Measurements from ENCODE around the gene KCNQ1. TPM values are rescaled to one million over a fixed set of nuclear protein-coding genes. Genes with fewer than 3 reads are reported as not detected.

The KCNQ1 gene
- total RNA-seq, 2 experiments from 2014 or later, result 4.3 to 9.2 TPM

DNA sequence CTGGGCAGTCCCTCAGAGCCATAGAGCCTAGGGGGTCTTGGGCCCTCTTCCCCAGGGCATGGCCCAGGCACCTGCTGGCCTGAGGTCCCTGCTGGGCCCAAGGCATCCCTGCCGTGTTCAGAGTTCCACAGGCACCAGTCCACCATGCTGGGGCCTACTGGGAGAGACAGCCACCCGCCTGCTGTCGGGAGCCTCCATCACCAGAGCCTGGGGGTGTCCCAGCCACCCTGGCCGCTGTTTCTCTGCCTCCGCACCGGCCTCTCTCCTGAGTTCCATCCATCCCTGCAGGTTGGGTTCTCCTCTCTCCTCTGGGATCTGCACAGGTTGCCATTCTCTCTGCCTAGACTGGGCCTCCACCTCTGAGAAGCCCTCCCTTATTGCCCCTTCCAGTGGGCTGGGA, 68.6 kb downstream of the KCNQ1 start:
- Mint-ChIP-seq H3K36me3 (no peaks in the 10 kb centered on the region), H3K9me3 (ENCODE audit: low read depth) (no peaks in the 10 kb centered on the region), H3K4me1 (peaks cover 7% of the 10 kb centered on the region), H3K27me3 (no peaks in the 10 kb centered on the region), H3K4me3 (no peak overlapping the region), H3K27ac (peak overlapping the region; percentile 31)
- ATAC-seq, result no peak
- CTCF ChIA-PET, result no interaction called here
- DNase-seq, result peak; percentile 25

- Mint-ChIP-seq H3K4me3 (no peak overlapping the region), H3K9me3 (ENCODE audit: low read depth) (no peaks in the 10 kb centered on the region), H3K36me3 (no peaks in the 10 kb centered on the region), H3K27ac (no peak overlapping the region), H3K27me3 (no peaks in the 10 kb centered on the region), H3K4me1 (no peaks in the 10 kb centered on the region)
- peak; percentile 34 for DNase-seq
- no peak for ATAC-seq
- CTCF ChIA-PET, result no interaction called here
Observed at GRCh38 chr11:2515401-2516275, 70.8 kb downstream of the KCNQ1 start.

GRCh38 chr11:2516276-2517015, 71.6 kb downstream of the KCNQ1 start:
- no peak overlapping the region for H3K27ac Mint-ChIP-seq
- ATAC-seq (no peak), DNase-seq (peak; percentile 22)
- CTCF ChIA-PET, result interaction anchor here (1.5 kb wide), 1 partner anchor 96 kb away, joined by 3 read pairs; no protein-coding TSS in a partner anchor
- no peak overlapping the region for H3K4me3 Mint-ChIP-seq
- H3K27me3 Mint-ChIP-seq, result no peaks in the 10 kb centered on the region
- no peaks in the 10 kb centered on the region for H3K4me1 Mint-ChIP-seq
- no peaks in the 10 kb centered on the region for H3K9me3 Mint-ChIP-seq (ENCODE audit: low read depth)
- H3K36me3 Mint-ChIP-seq, result no peaks in the 10 kb centered on the region

DNA sequence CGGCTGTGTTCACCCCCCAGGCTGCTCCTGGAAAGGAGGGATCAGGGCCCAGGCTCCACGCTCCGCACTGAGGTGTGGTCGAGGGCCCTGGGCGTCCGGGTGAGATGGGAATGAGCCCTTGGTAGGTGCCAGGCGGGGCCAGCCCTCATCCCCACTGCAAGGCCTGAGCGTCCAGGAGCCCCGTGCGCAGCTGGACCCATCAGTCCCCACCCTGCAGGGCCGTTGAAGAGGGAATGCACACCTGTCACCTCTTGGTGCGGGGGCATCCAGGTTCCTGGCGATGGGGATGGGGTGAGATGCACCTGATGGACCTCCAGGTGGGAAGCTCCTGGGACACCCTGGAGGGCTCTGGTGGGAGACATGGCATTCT, 72.2 kb downstream of the KCNQ1 start:
- Mint-ChIP-seq H3K4me3 (no peak overlapping the region), H3K9me3 (ENCODE audit: low read depth) (no peaks in the 10 kb centered on the region), H3K27me3 (no peaks in the 10 kb centered on the region), H3K4me1 (no peaks in the 10 kb centered on the region), H3K27ac (no peak overlapping the region), H3K36me3 (no peaks in the 10 kb centered on the region)
- CTCF ChIA-PET, result interaction anchor here (1.2 to 1.5 kb wide), 2 partner anchors 15 to 96 kb away, joined by 3 read pairs; no protein-coding TSS in a partner anchor
- ATAC-seq (no peak), DNase-seq (peak; percentile 31)

DNA sequence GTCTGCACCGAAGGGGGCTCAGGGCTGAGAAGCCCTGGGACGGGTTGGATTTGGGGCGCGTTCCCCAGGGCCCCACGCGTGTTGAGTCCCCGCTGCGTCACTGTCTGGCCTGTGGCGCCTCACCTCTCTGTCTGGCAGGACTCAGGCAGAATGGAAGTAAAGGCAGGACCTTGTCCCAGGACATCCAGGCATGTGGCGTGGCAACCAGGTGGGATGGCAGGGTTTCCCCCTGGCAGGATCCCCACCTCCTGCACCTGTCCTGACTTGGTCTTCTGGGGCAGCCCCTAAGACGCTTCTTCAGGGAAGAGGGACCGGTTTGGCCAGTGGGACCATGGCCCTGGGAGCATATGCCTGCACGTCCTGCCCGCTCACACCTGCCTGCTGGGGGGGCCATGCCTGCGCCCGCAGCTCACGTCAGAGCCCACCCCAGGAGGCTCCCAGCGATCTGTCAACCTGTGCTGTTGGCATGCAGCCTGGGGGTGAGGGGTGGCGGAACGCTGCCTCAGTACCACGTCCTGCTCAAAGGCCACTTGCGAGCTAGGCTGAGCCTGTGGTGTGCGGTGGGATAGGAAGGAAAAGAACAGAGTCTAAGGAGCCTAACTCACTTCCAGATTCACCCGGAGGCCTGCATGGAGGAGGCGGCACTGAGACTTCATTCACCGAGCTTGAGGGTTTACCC, 72.7 kb downstream of the KCNQ1 start:
- DNase-seq, result no peak
- H3K36me3 Mint-ChIP-seq, result no peaks in the 10 kb centered on the region
- no peaks in the 10 kb centered on the region for H3K4me1 Mint-ChIP-seq
- H3K9me3 Mint-ChIP-seq (ENCODE audit: low read depth), result no peaks in the 10 kb centered on the region
- no peaks in the 10 kb centered on the region for H3K27me3 Mint-ChIP-seq
- no peak overlapping the region for H3K4me3 Mint-ChIP-seq
- CTCF ChIA-PET, result interaction anchor here (1.2 to 1.5 kb wide), 2 partner anchors 14 to 97 kb away, joined by 3 read pairs; no protein-coding TSS in a partner anchor
- no peak for ATAC-seq
- H3K27ac Mint-ChIP-seq, result no peak overlapping the region

DNA sequence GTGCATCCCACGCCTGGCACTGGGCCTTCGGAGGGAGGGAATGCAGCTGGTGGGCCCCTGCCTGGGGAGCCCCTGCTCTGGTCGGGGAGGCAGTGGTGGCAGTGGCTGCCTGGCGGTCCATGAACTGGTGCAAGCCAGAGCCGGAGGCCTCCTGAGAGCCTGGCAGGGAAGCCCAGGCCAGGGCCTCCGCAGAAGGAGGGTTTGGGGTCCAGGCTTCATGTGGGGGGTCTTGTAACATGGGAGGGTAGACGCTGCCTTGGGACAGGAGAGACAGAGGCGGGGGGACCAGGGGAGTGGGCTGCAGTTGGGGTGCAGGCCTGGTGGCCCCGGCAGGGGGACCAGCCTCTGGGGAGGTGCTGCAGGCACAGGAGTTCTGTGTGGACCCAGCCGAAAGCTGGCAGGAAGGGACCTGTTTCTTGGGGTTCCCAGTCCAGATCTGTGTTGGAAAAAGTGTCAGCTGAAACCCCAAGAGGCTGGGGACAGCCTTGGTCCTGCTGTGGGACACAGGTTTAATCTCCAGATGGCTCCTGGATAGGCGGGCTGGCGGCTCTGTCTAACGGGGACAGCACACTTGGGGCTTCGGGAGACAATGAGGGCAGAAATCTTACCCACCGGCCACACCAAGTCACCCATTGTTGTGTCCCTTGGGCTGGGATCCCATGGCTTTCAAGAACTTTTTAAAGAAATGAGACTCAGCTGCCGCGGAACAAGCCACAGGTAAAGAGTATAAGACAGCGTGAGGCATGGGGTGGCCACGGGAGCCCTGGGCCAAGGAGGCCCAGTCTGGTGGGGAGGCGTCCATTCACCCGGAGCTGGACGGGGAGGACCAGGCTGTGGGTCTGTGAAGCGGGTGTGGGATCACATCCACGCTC, 73.5 kb downstream of the KCNQ1 start:
- ATAC-seq (no peak), DNase-seq (peak; percentile 33)
- Mint-ChIP-seq H3K27me3 (no peaks in the 10 kb centered on the region), H3K9me3 (ENCODE audit: low read depth) (no peaks in the 10 kb centered on the region), H3K27ac (no peak overlapping the region), H3K4me1 (no peaks in the 10 kb centered on the region), H3K36me3 (no peaks in the 10 kb centered on the region), H3K4me3 (no peak overlapping the region)
- CTCF ChIA-PET, result interaction anchor here (1.2 to 1.6 kb wide), 3 partner anchors 14 to 98 kb away, joined by 3 to 11 read pairs (median 3); no protein-coding TSS in a partner anchor

DNA sequence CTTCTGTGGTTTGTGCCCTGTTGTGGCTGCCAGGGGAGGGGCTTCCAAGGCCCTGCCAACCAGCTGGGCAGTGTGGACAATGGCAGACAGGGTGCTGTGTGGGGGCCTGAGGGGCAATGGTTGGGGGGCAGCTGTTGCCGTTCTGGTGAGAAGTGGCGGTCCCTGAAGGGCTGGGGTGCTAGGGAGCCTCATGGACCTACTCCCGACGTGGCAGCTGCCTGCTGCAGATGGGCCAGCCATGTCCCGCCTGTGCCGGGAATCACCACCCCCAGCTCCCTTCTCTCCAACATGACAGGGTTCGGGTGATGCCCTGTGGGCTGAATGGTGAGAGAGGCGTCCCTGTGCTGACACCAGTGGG, 74.2 kb downstream of the KCNQ1 start:
- CTCF ChIA-PET, result interaction anchor here (0.7 to 1.6 kb wide), 2 partner anchors 13 to 119 kb away, joined by 4 to 11 read pairs; partner anchors contain the start of gene TSSC4
- Mint-ChIP-seq H3K9me3 (ENCODE audit: low read depth) (no peaks in the 10 kb centered on the region), H3K27me3 (no peaks in the 10 kb centered on the region), H3K4me1 (no peaks in the 10 kb centered on the region), H3K4me3 (no peak overlapping the region), H3K27ac (no peak overlapping the region), H3K36me3 (no peaks in the 10 kb centered on the region)
- DNase-seq, result peak; percentile 30
- no peak for ATAC-seq

DNA sequence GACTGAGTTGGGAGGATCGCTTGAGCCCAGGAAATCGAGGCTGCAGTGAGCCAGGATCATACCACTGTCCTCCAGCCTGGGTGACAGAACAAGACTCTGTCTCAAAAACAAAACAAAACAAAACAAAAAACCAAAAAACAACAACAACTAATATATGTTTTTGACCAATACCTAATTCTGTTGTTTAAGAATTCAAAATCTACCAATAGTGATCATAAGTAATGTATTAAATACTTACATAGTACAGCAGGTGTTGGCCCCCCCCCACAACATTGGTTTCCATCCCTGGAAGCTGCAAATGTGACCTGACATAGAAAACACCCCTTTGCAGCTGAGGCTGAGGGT, 74.7 kb downstream of the KCNQ1 start:
- Mint-ChIP-seq H3K36me3 (no peaks in the 10 kb centered on the region), H3K27ac (no peak overlapping the region), H3K4me1 (no peaks in the 10 kb centered on the region), H3K9me3 (ENCODE audit: low read depth) (no peaks in the 10 kb centered on the region), H3K4me3 (no peak overlapping the region), H3K27me3 (no peaks in the 10 kb centered on the region)
- CTCF ChIA-PET, result interaction anchor here (0.7 to 1.6 kb wide), 2 partner anchors 13 to 119 kb away, joined by 4 to 11 read pairs; partner anchors contain the start of gene TSSC4
- ATAC-seq, result no peak
- no peak for DNase-seq

GRCh38 chr11:2519862-2520735, 75.3 kb downstream of the KCNQ1 start:
- H3K4me1 Mint-ChIP-seq, result no peaks in the 10 kb centered on the region
- no peak overlapping the region for H3K4me3 Mint-ChIP-seq
- ATAC-seq, result no peak
- peak; percentile 39 for DNase-seq
- H3K27me3 Mint-ChIP-seq, result no peaks in the 10 kb centered on the region
- H3K9me3 Mint-ChIP-seq (ENCODE audit: low read depth), result no peaks in the 10 kb centered on the region
- CTCF ChIA-PET, result interaction anchor here (0.7 to 1.6 kb wide), 2 partner anchors 12 to 120 kb away, joined by 4 to 11 read pairs; partner anchors contain the start of gene TSSC4
- no peaks in the 10 kb centered on the region for H3K36me3 Mint-ChIP-seq
- H3K27ac Mint-ChIP-seq, result no peak overlapping the region

GRCh38 chr11:2520736-2521035, 75.9 kb downstream of the KCNQ1 start:
- ATAC-seq (no peak), DNase-seq (no peak)
- no peaks in the 10 kb centered on the region for H3K9me3 Mint-ChIP-seq (ENCODE audit: low read depth)
- no peak overlapping the region for H3K4me3 Mint-ChIP-seq
- H3K4me1 Mint-ChIP-seq, result no peaks in the 10 kb centered on the region
- no peaks in the 10 kb centered on the region for H3K36me3 Mint-ChIP-seq
- CTCF ChIA-PET, result no interaction called here
- no peak overlapping the region for H3K27ac Mint-ChIP-seq
- no peaks in the 10 kb centered on the region for H3K27me3 Mint-ChIP-seq

GRCh38 chr11:2521081-2521732, 76.4 kb downstream of the KCNQ1 start:
- no peaks in the 10 kb centered on the region for H3K4me1 Mint-ChIP-seq
- no peak overlapping the region for H3K4me3 Mint-ChIP-seq
- CTCF ChIA-PET, result no interaction called here
- H3K36me3 Mint-ChIP-seq, result no peaks in the 10 kb centered on the region
- ATAC-seq (no peak), DNase-seq (peak; percentile 34)
- H3K27ac Mint-ChIP-seq, result no peak overlapping the region
- H3K9me3 Mint-ChIP-seq (ENCODE audit: low read depth), result no peaks in the 10 kb centered on the region
- no peaks in the 10 kb centered on the region for H3K27me3 Mint-ChIP-seq
